Measurements from ENCODE around the gene SMYD3. TPM values are rescaled to one million over a fixed set of nuclear protein-coding genes. Genes with fewer than 3 reads are reported as not detected.

The SMYD3 gene
- total RNA-seq, 1 donor from 2014 or later: 22.3 TPM

DNA sequence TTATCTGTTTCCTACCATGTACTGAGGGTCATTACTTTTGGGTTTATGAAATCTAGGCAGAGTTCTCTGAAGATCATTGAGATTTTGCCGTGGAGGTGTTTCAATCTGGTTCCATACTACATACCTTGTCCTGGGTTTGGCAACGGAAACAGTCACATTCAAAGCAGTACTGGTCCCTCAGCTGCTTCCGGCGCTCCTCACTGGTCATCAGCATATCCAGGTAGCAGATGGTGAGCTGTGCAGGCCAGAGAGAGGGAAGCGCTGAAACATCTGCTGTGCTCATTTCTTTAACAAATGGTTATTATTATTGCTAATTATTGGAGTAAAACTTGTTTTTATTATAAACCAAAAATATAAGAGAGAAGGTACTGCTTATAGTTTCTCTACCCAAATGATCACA is 591.7 kb downstream of the SMYD3 start:
- H3K27ac ChIP-seq: no peak overlapping the region
- no peak for DNase-seq (ENCODE audit: extremely low spot score in 2 of 2)
- H3K27me3 ChIP-seq: no peaks in the 10 kb centered on the region
- TF ChIP-seq POLR2AphosphoS5 (IDR thresholded peaks at IDR 0.05; ENCODE audit: insufficient read depth in 1 of 2, low read depth in 1 of 2) (no peak), POLR2A (IDR thresholded peaks at IDR 0.05) (no peak)
- TF ChIP-seq, protein P1, sequence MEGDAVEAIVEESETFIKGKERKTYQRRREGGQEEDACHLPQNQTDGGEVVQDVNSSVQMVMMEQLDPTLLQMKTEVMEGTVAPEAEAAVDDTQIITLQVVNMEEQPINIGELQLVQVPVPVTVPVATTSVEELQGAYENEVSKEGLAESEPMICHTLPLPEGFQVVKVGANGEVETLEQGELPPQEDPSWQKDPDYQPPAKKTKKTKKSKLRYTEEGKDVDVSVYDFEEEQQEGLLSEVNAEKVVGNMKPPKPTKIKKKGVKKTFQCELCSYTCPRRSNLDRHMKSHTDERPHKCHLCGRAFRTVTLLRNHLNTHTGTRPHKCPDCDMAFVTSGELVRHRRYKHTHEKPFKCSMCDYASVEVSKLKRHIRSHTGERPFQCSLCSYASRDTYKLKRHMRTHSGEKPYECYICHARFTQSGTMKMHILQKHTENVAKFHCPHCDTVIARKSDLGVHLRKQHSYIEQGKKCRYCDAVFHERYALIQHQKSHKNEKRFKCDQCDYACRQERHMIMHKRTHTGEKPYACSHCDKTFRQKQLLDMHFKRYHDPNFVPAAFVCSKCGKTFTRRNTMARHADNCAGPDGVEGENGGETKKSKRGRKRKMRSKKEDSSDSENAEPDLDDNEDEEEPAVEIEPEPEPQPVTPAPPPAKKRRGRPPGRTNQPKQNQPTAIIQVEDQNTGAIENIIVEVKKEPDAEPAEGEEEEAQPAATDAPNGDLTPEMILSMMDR (IDR thresholded peaks at IDR 0.05): no peak
- no peaks in the 10 kb centered on the region for H3K4me1 ChIP-seq
- no peak overlapping the region for H3K4me3 ChIP-seq
- H3K9me3 ChIP-seq: no peaks in the 10 kb centered on the region
- intact Hi-C loops (cut with DNase I): no loop called here
- no peaks in the 10 kb centered on the region for H3K36me3 ChIP-seq

GRCh38 chr1:245908543-245908942 is 598.5 kb downstream of the SMYD3 start:
- Histone ChIP-seq H3K9me3 (no peaks in the 10 kb centered on the region), H3K27me3 (no peaks in the 10 kb centered on the region), H3K4me1 (no peaks in the 10 kb centered on the region), H3K4me3 (no peak overlapping the region), H3K36me3 (no peaks in the 10 kb centered on the region), H3K27ac (no peak overlapping the region)
- TF ChIP-seq POLR2A (IDR thresholded peaks at IDR 0.05) (no peak), POLR2AphosphoS5 (IDR thresholded peaks at IDR 0.05; ENCODE audit: insufficient read depth in 1 of 2, low read depth in 1 of 2) (no peak)
- TF ChIP-seq, protein P1 (IDR thresholded peaks at IDR 0.05): no peak
- intact Hi-C loops (cut with DNase I): no loop called here
- DNase-seq (ENCODE audit: extremely low spot score in 2 of 2): no peak

DNA sequence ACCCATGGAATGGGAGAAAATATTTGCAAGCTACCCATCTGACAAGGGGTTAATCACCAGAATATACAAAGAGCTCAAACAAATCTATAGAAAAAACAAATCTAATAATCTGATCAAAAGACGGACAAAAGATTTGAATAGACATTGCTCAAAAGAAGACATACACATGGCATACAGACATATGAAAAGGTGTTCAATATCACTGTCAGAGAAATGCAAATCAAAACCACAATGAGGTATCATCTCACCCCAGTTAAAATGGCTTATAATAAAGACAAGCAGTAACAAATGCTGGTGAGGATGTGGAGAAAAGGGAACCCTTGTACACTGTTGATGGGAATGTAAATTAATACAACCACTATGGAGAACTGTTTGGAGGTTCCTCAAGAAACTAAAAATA is 600.9 kb downstream of the SMYD3 start:
- intact Hi-C loops (cut with DNase I): no loop called here
- H3K4me1 ChIP-seq: no peaks in the 10 kb centered on the region
- no peak for TF ChIP-seq POLR2AphosphoS5 (IDR thresholded peaks at IDR 0.05; ENCODE audit: insufficient read depth in 1 of 2, low read depth in 1 of 2)
- no peak for TF ChIP-seq POLR2A (IDR thresholded peaks at IDR 0.05)
- TF ChIP-seq, protein P1 (IDR thresholded peaks at IDR 0.05): no peak
- no peaks in the 10 kb centered on the region for H3K27me3 ChIP-seq
- no peaks in the 10 kb centered on the region for H3K36me3 ChIP-seq
- no peak for DNase-seq (ENCODE audit: extremely low spot score in 2 of 2)
- no peaks in the 10 kb centered on the region for H3K9me3 ChIP-seq
- H3K27ac ChIP-seq: no peak overlapping the region
- no peak overlapping the region for H3K4me3 ChIP-seq

DNA sequence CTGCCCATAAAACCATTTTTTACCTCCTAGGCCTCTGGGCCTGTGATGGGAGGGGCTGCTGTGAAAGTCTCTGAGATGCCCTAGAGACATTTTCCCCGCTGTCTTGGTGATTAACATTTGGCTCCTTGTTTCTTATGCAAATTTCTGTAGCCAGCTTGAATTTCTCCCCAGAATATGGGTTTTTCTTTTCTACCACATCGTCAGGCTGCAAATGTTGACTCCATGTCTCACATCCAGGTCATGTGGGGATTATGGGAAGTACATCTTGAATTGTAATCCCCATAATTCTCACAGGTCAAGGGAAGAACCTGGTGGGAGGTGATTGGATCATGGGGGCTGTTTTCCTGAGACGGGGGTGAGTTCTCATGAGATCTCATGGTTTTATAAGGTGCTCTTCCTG is 603.2 kb downstream of the SMYD3 start:
- DNase-seq (ENCODE audit: extremely low spot score in 2 of 2): no peak
- no peak overlapping the region for H3K27ac ChIP-seq
- H3K4me1 ChIP-seq: no peaks in the 10 kb centered on the region
- no peak overlapping the region for H3K4me3 ChIP-seq
- H3K27me3 ChIP-seq: no peaks in the 10 kb centered on the region
- H3K9me3 ChIP-seq: no peaks in the 10 kb centered on the region
- intact Hi-C loops (cut with DNase I): no loop called here
- no peaks in the 10 kb centered on the region for H3K36me3 ChIP-seq
- TF ChIP-seq, protein P1 (IDR thresholded peaks at IDR 0.05): no peak
- TF ChIP-seq POLR2A (IDR thresholded peaks at IDR 0.05) (no peak), POLR2AphosphoS5 (IDR thresholded peaks at IDR 0.05; ENCODE audit: insufficient read depth in 1 of 2, low read depth in 1 of 2) (no peak)

DNA sequence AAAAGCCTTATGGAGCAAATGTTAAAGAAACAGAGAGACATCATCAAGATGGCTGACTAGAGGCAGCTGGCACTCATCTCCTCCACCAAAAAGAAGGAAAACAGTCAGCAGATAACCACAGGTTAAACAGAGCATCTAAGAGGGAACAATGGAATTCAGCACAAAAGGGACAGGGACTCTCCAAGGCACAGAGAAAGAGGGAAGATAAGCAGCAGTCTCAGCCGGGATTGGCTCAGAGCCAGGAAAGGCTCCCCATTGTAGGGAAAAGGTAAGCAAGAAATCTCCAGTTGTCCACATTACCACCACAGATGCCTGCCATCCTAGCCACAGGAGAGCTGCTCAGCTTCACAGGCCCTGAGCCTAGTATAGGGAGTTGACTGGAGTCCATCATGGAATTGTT is 605.5 kb downstream of the SMYD3 start:
- DNase-seq (ENCODE audit: extremely low spot score in 2 of 2): no peak
- no peaks in the 10 kb centered on the region for H3K27me3 ChIP-seq
- TF ChIP-seq, protein P1 (IDR thresholded peaks at IDR 0.05): no peak
- TF ChIP-seq POLR2AphosphoS5 (IDR thresholded peaks at IDR 0.05; ENCODE audit: insufficient read depth in 1 of 2, low read depth in 1 of 2) (no peak), POLR2A (IDR thresholded peaks at IDR 0.05) (no peak)
- no peak overlapping the region for H3K27ac ChIP-seq
- no peaks in the 10 kb centered on the region for H3K36me3 ChIP-seq
- no peak overlapping the region for H3K4me3 ChIP-seq
- H3K9me3 ChIP-seq: no peaks in the 10 kb centered on the region
- H3K4me1 ChIP-seq: no peaks in the 10 kb centered on the region
- intact Hi-C loops (cut with DNase I): no loop called here
